ENCODE measurements around the gene GRB10. TPM values are rescaled to one million over a fixed set of nuclear protein-coding genes. Genes with fewer than 3 reads are reported as not detected.

Gene GRB10
- total and polyA plus RNA-seq, 2 experiments from 2014 or later = 35.0 to 154 TPM

DNA sequence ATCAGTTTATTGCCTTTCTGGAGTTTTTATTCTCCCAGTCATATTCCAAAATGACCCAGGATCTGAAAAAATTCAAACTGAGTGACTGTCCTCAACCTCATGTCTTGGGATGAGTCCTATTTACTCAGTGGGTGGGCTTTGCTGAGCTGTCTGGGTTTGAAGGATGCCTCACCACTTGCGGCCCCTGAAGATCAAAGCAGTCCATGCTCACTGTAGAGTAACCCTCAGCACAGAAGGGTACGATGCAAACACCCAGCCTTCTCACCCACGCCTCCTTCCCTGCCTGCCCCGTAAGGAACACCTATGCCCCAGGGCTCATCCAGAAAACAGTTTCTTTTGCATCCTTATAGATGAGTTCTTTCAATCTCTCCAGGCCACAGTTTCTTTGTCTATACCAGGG lies 42.2 kb upstream of the GRB10 start:
- Histone ChIP-seq H3K27me3 (ENCODE audit: insufficient read depth) (no peaks in the 10 kb centered on the region), H4K20me1 (replicated peaks; ENCODE audit: insufficient read depth) (no peaks in the 10 kb centered on the region), H3K4me1 (ENCODE audit: insufficient read depth) (peaks cover 7% of the 10 kb centered on the region; the same call in 1 of the 2 replicates), H3F3A (replicated peaks; ENCODE audit: low read depth) (no peaks in the 10 kb centered on the region), H3K4me2 (no peak overlapping the region), H3K4me3 (no peak overlapping the region), H3K79me2 (replicated peaks; ENCODE audit: insufficient read depth) (no peaks in the 10 kb centered on the region), H3K27ac (ENCODE audit: low read depth) (no peak overlapping the region), H2AFZ (peak overlapping the region; percentile 23; the same call in 1 of the 2 replicates), H3K36me3 (ENCODE audit: insufficient read depth) (no peaks in the 10 kb centered on the region; the same call in 1 of the 2 replicates), H3K9me2 (ENCODE audit: insufficient read depth) (peaks cover 19% of the 10 kb centered on the region)
- no peak for ATAC-seq
- TF ChIP-seq, protein P1, sequence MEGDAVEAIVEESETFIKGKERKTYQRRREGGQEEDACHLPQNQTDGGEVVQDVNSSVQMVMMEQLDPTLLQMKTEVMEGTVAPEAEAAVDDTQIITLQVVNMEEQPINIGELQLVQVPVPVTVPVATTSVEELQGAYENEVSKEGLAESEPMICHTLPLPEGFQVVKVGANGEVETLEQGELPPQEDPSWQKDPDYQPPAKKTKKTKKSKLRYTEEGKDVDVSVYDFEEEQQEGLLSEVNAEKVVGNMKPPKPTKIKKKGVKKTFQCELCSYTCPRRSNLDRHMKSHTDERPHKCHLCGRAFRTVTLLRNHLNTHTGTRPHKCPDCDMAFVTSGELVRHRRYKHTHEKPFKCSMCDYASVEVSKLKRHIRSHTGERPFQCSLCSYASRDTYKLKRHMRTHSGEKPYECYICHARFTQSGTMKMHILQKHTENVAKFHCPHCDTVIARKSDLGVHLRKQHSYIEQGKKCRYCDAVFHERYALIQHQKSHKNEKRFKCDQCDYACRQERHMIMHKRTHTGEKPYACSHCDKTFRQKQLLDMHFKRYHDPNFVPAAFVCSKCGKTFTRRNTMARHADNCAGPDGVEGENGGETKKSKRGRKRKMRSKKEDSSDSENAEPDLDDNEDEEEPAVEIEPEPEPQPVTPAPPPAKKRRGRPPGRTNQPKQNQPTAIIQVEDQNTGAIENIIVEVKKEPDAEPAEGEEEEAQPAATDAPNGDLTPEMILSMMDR (conservative IDR thresholded peaks at IDR 0.05; ENCODE audit: low read depth in 2 of 2) = no peak
- TF ChIP-seq, protein P2, sequence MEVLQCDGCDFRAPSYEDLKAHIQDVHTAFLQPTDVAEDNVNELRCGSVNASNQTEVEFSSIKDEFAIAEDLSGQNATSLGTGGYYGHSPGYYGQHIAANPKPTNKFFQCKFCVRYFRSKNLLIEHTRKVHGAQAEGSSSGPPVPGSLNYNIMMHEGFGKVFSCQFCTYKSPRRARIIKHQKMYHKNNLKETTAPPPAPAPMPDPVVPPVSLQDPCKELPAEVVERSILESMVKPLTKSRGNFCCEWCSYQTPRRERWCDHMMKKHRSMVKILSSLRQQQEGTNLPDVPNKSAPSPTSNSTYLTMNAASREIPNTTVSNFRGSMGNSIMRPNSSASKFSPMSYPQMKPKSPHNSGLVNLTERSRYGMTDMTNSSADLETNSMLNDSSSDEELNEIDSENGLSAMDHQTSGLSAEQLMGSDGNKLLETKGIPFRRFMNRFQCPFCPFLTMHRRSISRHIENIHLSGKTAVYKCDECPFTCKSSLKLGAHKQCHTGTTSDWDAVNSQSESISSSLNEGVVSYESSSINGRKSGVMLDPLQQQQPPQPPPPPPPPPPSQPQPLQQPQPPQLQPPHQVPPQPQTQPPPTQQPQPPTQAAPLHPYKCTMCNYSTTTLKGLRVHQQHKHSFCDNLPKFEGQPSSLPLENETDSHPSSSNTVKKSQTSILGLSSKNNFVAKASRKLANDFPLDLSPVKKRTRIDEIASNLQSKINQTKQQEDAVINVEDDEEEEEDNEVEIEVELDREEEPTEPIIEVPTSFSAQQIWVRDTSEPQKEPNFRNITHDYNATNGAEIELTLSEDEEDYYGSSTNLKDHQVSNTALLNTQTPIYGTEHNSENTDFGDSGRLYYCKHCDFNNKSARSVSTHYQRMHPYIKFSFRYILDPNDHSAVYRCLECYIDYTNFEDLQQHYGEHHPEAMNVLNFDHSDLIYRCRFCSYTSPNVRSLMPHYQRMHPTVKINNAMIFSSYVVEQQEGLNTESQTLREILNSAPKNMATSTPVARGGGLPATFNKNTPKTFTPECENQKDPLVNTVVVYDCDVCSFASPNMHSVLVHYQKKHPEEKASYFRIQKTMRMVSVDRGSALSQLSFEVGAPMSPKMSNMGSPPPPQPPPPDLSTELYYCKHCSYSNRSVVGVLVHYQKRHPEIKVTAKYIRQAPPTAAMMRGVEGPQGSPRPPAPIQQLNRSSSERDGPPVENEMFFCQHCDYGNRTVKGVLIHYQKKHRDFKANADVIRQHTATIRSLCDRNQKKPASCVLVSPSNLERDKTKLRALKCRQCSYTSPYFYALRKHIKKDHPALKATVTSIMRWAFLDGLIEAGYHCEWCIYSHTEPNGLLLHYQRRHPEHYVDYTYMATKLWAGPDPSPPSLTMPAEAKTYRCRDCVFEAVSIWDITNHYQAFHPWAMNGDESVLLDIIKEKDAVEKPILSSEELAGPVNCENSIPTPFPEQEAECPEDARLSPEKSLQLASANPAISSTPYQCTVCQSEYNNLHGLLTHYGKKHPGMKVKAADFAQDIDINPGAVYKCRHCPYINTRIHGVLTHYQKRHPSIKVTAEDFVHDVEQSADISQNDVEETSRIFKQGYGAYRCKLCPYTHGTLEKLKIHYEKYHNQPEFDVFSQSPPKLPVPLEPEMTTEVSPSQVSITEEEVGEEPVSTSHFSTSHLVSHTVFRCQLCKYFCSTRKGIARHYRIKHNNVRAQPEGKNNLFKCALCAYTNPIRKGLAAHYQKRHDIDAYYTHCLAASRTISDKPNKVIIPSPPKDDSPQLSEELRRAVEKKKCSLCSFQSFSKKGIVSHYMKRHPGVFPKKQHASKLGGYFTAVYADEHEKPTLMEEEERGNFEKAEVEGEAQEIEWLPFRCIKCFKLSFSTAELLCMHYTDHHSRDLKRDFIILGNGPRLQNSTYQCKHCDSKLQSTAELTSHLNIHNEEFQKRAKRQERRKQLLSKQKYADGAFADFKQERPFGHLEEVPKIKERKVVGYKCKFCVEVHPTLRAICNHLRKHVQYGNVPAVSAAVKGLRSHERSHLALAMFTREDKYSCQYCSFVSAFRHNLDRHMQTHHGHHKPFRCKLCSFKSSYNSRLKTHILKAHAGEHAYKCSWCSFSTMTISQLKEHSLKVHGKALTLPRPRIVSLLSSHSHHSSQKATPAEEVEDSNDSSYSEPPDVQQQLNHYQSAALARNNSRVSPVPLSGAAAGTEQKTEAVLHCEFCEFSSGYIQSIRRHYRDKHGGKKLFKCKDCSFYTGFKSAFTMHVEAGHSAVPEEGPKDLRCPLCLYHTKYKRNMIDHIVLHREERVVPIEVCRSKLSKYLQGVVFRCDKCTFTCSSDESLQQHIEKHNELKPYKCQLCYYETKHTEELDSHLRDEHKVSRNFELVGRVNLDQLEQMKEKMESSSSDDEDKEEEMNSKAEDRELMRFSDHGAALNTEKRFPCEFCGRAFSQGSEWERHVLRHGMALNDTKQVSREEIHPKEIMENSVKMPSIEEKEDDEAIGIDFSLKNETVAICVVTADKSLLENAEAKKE (CRISPR knock-in tag; IDR thresholded peaks at IDR 0.05) = no peak
- TF ChIP-seq NANOG (IDR thresholded peaks at IDR 0.05; ENCODE audit: borderline replicate concordance) (no peak), ZNF331 (CRISPR knock-in tag; IDR thresholded peaks at IDR 0.05; ENCODE audit: low read depth) (no peak), EZH2 (IDR thresholded peaks at IDR 0.05; ENCODE audit: low read depth, unreplicated experiment) (no peak), JUNB (IDR thresholded peaks at IDR 0.05; ENCODE audit: unreplicated experiment) (no peak), ZNF114 (CRISPR knock-in tag; IDR thresholded peaks at IDR 0.05) (no peak), STAT1 (IDR thresholded peaks at IDR 0.05; ENCODE audit: unreplicated experiment) (no peak)
- TF ChIP-seq, protein P3, sequence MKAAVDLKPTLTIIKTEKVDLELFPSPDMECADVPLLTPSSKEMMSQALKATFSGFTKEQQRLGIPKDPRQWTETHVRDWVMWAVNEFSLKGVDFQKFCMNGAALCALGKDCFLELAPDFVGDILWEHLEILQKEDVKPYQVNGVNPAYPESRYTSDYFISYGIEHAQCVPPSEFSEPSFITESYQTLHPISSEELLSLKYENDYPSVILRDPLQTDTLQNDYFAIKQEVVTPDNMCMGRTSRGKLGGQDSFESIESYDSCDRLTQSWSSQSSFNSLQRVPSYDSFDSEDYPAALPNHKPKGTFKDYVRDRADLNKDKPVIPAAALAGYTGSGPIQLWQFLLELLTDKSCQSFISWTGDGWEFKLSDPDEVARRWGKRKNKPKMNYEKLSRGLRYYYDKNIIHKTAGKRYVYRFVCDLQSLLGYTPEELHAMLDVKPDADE (IDR thresholded peaks at IDR 0.05) = no peak
- no peak overlapping the region for H3K27ac Mint-ChIP-seq
- no peak overlapping the region for H3K4me3 Mint-ChIP-seq
- no peaks in the 10 kb centered on the region for H3K36me3 Mint-ChIP-seq (ENCODE audit: low read depth)
- no peak for DNase-seq (ENCODE audit: low spot score)
- H3K4me1 Mint-ChIP-seq = peaks cover 13% of the 10 kb centered on the region
- H3K27me3 Mint-ChIP-seq (ENCODE audit: insufficient read depth, low read depth, poor library complexity) = peaks cover 1% of the 10 kb centered on the region
- no peaks in the 10 kb centered on the region for H3K9me3 Mint-ChIP-seq

All from GM23338 (cell line).